DOHH2 (cell line): ENCODE measurements around the gene ADGRL3.
"Not testable (repeated sequence)": the region's sequence is repeated elsewhere in the genome, so short reads cannot be mapped to it uniquely, and the experiment has no call there.

Experiments
- H3F3A ChIP-seq: fragments of 200-600 bp; sonication (generic), shearing (Covaris generic); 2 replicates; pipeline ENCODE4 v1.6.0; 2016; ENCODE audit warnings: antibody characterized with exemption, mild to moderate bottlenecking; ENCODE audit not compliant: control insufficient read depth, insufficient read depth
- H3K27ac ChIP-seq: fragments of 200-600 bp; sonication (generic); 2 replicates; pipeline ENCODE4 v1.5.1; 2014; ENCODE audit warnings: low read depth, mild to moderate bottlenecking, low read length, moderate library complexity
- H3K27me3 ChIP-seq: fragments of 200-600 bp; sonication (generic); 2 replicates; pipeline ENCODE4 v1.6.1; 2014; ENCODE audit warnings: mild to moderate bottlenecking, low read length, mixed read lengths; ENCODE audit not compliant: control insufficient read depth
- H3K36me3 ChIP-seq: fragments of 200-600 bp; sonication (generic); 2 replicates; pipeline ENCODE4 v1.6.1; 2014; ENCODE audit warnings: mild to moderate bottlenecking, low read length, moderate library complexity, mixed read lengths; ENCODE audit not compliant: control insufficient read depth
- H3K4me1 ChIP-seq: fragments of 200-600 bp; sonication (generic); 2 replicates; pipeline ENCODE4 v1.6.1; 2014; ENCODE audit warnings: mild to moderate bottlenecking, low read length, mixed read lengths; ENCODE audit not compliant: control insufficient read depth
- H3K4me2 ChIP-seq: fragments of 200-600 bp; sonication (generic); 2 replicates; pipeline ENCODE4 v1.6.0; 2014; ENCODE audit warnings: mild to moderate bottlenecking, low read length, moderate library complexity
- H3K4me3 ChIP-seq: fragments of 200-600 bp; sonication (generic); 2 replicates; pipeline ENCODE4 v1.5.1; 2014; ENCODE audit warnings: mild to moderate bottlenecking, low read length, mixed read lengths
- H3K79me2 ChIP-seq: fragments of 200-600 bp; sonication (generic); 2 replicates; pipeline ENCODE4 v1.6.1; 2014; ENCODE audit warnings: mild to moderate bottlenecking, low read length, mixed read lengths; ENCODE audit not compliant: control insufficient read depth
- H3K9me2 ChIP-seq: fragments of 200-600 bp; sonication (generic); replicated peaks from 2 replicates; pipeline ENCODE4 v1.6.1; 2014; ENCODE audit warnings: mild to moderate bottlenecking, low read length, mixed read lengths; ENCODE audit not compliant: control insufficient read depth
- H3K9me3 ChIP-seq: fragments of 200-600 bp; sonication (generic); 2 replicates; pipeline ENCODE4 v1.6.1; 2014; ENCODE audit warnings: antibody characterized with exemption, low read length, mixed read lengths; ENCODE audit not compliant: control insufficient read depth, insufficient read depth
- H4K20me1 ChIP-seq: fragments of 200-600 bp; sonication (generic); 2 replicates; pipeline ENCODE4 v1.6.0; 2014; ENCODE audit warnings: low read depth, mild to moderate bottlenecking, antibody characterized with exemption, low read length, moderate library complexity; ENCODE audit not compliant: control insufficient read depth, insufficient read depth
- EZH2phosphoT487 ChIP-seq: fragments of 200-600 bp; sonication (generic); IDR thresholded peaks from 2 replicates; pipeline ENCODE4 v1.6.1; 2017; ENCODE audit warnings: borderline replicate concordance, mild to moderate bottlenecking, antibody characterized with exemption, low read length, moderate library complexity, mixed read lengths
- TF ChIP-seq, protein P1 (sequence below): fragments of 200-600 bp; sonication (generic); IDR thresholded peaks from one replicate; pipeline ENCODE4 v1.5.1; 2014; ENCODE audit warnings: antibody characterized with exemption, mild to moderate bottlenecking, low read depth, low read length; ENCODE audit not compliant: poor library complexity, severe bottlenecking

Gene ADGRL3

DNA sequence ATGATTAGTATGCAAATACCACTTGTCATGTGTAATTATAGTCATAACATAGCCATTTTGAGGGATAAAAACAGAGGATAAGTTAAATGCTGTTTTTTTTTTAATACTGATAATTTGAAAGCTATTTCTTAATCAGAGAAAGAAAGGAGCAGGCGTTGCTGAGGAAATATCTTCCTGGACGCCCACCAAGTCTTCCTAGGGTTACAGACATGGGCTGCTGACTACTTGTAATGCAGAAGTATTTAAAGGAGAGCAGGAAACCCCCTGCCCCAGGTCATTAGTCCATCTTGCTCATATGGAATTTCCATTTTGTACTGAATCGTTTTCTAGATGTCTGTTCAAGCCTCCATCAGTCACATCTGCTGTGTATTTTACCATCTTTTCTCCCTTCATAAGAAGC is 176.2 kb downstream of the ADGRL3 start:
- Histone ChIP-seq H3K79me2 (no peaks in the 10 kb centered on the region), H3K9me3 (no peaks in the 10 kb centered on the region), H3K4me2 (no peak overlapping the region), H3K4me1 (no peaks in the 10 kb centered on the region), H3F3A (no peaks in the 10 kb centered on the region), H3K9me2 (no peaks in the 10 kb centered on the region), H4K20me1 (no peaks in the 10 kb centered on the region), H3K4me3 (no peak overlapping the region), H3K27me3 (no peaks in the 10 kb centered on the region), H3K36me3 (no peaks in the 10 kb centered on the region), H3K27ac (no peak overlapping the region)
- TF ChIP-seq, protein P1, sequence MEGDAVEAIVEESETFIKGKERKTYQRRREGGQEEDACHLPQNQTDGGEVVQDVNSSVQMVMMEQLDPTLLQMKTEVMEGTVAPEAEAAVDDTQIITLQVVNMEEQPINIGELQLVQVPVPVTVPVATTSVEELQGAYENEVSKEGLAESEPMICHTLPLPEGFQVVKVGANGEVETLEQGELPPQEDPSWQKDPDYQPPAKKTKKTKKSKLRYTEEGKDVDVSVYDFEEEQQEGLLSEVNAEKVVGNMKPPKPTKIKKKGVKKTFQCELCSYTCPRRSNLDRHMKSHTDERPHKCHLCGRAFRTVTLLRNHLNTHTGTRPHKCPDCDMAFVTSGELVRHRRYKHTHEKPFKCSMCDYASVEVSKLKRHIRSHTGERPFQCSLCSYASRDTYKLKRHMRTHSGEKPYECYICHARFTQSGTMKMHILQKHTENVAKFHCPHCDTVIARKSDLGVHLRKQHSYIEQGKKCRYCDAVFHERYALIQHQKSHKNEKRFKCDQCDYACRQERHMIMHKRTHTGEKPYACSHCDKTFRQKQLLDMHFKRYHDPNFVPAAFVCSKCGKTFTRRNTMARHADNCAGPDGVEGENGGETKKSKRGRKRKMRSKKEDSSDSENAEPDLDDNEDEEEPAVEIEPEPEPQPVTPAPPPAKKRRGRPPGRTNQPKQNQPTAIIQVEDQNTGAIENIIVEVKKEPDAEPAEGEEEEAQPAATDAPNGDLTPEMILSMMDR = no peak
- no peak for TF ChIP-seq EZH2phosphoT487

DNA sequence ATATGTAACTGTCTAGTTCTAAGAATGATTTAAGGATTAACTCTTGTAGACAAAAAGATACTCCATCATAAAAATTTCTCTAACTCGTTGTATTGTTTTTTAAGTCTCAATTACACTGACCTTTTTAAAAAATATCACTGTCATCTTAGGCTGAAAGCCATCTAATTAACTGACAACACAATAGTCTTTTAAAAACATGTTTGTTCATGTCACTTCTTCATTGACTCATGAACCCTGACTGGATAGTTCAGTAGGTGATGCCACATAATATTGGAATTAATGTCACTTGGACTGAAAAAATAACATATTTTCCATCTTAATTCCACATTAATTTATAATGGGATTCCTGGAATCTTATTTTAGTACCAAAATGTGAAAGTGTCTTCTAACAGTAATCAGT is 179.3 kb downstream of the ADGRL3 start:
- H3K4me1 ChIP-seq = no peaks in the 10 kb centered on the region
- no peaks in the 10 kb centered on the region for H4K20me1 ChIP-seq
- H3K79me2 ChIP-seq = no peaks in the 10 kb centered on the region
- no peaks in the 10 kb centered on the region for H3K36me3 ChIP-seq
- no peak overlapping the region for H3K27ac ChIP-seq
- TF ChIP-seq, protein P1 = no peak
- TF ChIP-seq EZH2phosphoT487 = no peak
- H3K4me3 ChIP-seq = no peak overlapping the region
- no peaks in the 10 kb centered on the region for H3K9me2 ChIP-seq
- no peaks in the 10 kb centered on the region for H3K9me3 ChIP-seq
- H3K27me3 ChIP-seq = no peaks in the 10 kb centered on the region
- no peaks in the 10 kb centered on the region for H3F3A ChIP-seq
- no peak overlapping the region for H3K4me2 ChIP-seq

DNA sequence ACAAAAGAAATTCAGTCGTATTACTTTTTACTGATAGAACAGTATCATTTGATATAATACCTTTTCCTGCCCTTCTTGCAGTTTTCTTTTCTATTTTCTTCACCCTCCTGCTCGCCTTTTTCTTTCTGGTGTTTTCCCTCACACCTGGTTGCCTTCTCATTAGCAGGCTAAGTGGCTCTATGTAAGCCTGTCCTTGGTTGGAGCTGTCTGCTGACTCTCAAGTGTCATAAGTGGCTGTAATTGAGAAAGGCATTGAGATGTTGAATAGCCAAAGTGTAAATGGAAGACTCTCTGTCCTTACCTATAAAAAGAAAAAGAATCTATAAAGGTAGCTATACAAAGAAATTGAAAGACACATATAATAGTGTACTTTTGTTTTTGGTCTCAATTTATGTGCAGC is 180.7 kb downstream of the ADGRL3 start:
- Histone ChIP-seq H3F3A (no peaks in the 10 kb centered on the region), H3K4me3 (no peak overlapping the region), H3K27ac (no peak overlapping the region), H3K27me3 (no peaks in the 10 kb centered on the region), H3K4me2 (no peak overlapping the region), H3K9me2 (no peaks in the 10 kb centered on the region), H3K36me3 (no peaks in the 10 kb centered on the region), H3K9me3 (no peaks in the 10 kb centered on the region), H3K4me1 (no peaks in the 10 kb centered on the region), H3K79me2 (no peaks in the 10 kb centered on the region), H4K20me1 (no peaks in the 10 kb centered on the region)
- TF ChIP-seq, protein P1 = no peak
- TF ChIP-seq EZH2phosphoT487 = no peak

DNA sequence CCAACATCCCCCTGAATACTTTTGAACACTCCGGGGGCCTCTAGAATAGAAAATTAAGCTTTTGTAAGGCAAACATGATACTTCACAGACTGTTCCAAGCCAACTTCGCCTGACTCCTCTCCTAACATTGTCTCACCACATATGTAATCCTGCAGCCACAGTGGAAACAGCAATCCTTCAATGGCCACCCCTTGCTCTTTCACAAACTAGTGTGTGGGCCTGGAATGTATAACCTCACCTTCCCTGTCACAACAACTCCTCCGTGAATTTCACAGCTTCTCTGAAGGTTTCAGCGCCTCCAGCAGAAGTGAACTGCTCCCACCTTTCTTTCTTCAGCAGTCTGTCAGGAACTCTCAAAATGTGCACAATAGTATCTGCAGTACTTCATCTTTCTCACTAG is 185.1 kb downstream of the ADGRL3 start:
- no peak overlapping the region for H3K4me3 ChIP-seq
- H3K4me2 ChIP-seq = no peak overlapping the region
- H3K27ac ChIP-seq = no peak overlapping the region
- TF ChIP-seq EZH2phosphoT487 = no peak
- no peaks in the 10 kb centered on the region for H3F3A ChIP-seq
- no peaks in the 10 kb centered on the region for H4K20me1 ChIP-seq
- no peaks in the 10 kb centered on the region for H3K9me3 ChIP-seq
- H3K4me1 ChIP-seq = no peaks in the 10 kb centered on the region
- no peaks in the 10 kb centered on the region for H3K36me3 ChIP-seq
- H3K79me2 ChIP-seq = no peaks in the 10 kb centered on the region
- H3K9me2 ChIP-seq = no peaks in the 10 kb centered on the region
- no peaks in the 10 kb centered on the region for H3K27me3 ChIP-seq

DNA sequence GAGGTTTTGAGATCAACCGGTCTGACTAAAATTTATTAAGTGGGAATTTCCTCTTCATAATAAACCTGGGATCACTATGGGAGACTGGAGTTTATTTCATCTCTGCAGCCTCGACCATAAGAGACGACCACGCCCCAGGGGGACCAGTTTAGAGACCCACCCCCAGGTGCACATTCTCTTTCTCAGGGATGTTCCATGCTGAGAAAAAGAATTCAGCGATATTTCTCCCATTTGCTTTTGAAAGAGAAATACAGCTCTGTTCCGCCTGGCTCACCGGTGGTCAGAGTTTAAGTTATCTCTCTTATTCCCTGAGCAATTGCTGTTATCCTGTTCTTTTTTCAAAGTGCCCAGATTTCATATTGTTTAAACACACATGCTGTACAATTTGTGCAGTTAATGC is 187.2 kb downstream of the ADGRL3 start:
- H4K20me1 ChIP-seq, H3K9me3 ChIP-seq, H3K27me3 ChIP-seq, H3K4me1 ChIP-seq, H3F3A ChIP-seq, H3K36me3 ChIP-seq, H3K9me2 ChIP-seq, H3K4me2 ChIP-seq, H3K4me3 ChIP-seq, H3K27ac ChIP-seq, H3K79me2 ChIP-seq: not testable (repeated sequence)
